ENCODE results near the gene MRPS18A.
"Not testable (repeated sequence)": the region's sequence is repeated elsewhere in the genome, so short reads cannot be mapped to it uniquely, and the experiment has no call there.

The MRPS18A gene

DNA sequence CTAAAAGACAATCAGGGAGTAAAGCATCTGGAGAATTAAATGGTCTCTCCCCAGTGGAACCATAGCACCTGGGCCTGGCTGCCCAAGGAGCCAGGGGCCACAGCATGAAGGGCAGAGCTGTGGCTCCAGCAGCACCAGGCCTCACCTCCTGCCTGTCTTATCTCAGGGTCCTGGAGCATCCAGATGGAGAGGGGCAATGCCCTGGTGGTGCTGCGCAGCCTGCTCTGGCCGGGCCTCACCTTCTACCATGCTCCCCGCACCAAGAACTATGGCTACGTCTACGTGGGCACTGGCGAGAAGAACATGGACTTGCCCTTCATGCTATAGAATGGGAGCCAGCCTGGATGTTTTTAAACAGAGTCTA is 17.0 kb downstream of the MRPS18A start:
- no peak for DNase-seq (ENCODE audit: low read depth)

DNA sequence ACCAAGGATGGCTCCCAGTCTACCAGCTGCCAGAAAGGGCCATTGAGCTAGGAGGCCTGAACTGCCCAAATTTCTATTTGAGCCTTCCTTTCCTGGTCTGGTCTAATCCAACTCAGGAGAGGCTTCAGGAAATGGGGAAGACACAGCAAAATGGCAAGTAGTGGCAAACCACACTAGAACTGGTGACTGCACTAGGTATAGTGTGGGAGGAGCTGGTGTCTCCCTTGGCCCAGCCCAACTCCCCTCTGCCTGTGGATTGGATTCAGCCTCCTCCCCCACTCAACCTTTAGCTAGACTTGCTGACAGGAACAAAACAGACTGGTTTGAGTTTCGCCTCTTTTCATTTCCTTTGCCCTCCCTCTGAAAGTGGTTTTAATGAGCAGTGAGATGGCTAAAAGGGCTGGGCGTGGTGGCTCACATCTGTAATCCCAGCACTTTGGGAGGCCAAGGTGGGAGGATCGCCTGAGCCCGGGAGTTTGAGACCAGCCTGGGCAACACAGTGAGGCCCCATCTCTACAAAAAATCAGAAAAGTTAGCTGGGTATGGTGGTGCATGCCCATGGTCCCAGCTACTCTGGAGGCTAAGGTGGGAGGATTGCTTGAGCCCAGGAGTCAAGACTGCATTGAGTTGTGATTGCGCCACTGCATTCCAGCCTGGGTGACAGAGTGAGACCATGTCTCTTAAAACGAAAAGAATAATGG is 17.5 kb downstream of the MRPS18A start:
- DNase-seq (ENCODE audit: low read depth), result no peak

DNA sequence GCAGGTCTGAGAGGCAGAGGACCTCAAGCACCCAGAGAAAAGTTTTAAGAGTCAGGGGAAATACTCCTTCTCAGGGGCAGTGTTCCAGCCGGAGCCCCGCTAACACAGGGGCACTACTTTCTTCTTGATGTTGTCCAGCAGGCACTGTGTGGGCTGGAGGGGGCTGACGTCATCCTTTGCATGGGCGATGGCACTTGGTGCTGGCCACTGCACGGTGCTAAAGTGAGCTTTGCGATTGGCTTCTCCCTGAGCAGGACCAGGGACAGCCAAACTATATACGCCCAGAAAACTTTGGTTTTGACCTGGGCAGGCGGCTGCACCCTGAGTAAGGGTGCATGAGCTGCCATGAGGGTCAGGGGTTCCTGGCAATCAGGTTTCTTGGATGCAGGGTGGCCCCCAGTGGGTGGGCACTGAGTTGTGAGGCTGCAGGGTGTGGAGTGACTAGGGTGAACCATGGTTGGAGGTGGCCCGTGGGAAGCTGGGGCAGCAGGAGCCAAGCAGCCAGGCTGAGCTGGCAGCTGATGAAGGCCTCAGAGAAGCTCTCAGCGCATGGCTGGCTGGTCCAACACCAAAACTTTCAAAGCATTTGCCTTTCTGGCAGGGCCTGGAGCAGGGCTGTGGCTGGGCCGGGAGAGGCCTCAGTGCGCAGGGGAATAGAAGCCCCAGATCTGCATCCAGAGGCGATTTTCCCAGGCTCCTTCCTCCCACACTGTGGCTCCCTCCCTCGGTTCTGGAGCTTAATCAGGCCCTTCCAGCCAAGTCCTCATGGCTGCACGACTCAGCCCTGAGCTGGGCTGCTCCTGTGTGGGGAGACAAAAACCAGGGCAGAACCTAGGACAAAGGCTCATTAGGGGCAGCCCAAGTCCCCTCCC is 18.3 kb downstream of the MRPS18A start:
- DNase-seq (ENCODE audit: low read depth), result no peak

DNA sequence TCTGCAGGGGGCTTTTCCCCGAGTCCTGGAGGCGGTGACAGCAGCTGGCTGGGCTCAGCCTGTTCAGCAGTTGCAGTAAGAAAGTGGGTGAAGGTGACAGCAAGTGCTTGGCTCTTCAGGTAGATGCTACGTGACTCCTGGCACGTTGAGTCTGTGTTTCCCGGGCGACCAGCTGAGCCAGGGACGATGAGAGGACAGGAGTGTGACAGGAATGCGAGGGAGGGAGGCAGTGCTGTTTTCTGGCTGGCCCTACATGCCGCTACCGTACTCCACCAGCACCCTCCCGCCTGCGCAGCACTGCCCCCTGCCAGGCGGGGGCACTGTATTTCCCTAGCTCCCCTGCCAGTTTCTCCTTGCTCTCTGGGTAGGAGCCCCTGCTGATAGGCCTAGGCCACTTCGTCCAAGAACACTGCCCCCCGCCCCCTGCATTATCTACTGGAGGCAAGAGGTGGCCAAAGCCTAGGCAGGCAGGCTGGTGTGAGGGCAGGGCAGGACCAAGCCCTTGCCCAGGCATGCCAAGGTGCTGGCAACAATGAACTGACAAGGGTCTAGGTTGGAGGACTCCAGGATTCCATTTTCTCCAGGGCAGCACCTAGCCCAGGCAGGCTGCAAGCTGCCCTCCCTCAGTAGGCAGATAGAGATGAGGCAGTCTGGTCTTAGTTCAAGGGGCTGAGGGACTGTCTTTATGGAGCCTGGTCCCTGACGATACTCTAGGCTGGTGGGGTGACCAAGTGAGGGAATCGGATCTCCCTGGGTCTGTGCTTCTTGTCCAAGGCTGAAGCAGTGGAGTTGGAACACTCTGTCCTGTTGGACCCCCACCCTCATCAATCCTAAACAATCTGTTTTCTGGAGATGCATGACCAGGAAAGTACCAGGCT is 19.2 kb downstream of the MRPS18A start:
- DNase-seq (ENCODE audit: low read depth), result no peak

DNA sequence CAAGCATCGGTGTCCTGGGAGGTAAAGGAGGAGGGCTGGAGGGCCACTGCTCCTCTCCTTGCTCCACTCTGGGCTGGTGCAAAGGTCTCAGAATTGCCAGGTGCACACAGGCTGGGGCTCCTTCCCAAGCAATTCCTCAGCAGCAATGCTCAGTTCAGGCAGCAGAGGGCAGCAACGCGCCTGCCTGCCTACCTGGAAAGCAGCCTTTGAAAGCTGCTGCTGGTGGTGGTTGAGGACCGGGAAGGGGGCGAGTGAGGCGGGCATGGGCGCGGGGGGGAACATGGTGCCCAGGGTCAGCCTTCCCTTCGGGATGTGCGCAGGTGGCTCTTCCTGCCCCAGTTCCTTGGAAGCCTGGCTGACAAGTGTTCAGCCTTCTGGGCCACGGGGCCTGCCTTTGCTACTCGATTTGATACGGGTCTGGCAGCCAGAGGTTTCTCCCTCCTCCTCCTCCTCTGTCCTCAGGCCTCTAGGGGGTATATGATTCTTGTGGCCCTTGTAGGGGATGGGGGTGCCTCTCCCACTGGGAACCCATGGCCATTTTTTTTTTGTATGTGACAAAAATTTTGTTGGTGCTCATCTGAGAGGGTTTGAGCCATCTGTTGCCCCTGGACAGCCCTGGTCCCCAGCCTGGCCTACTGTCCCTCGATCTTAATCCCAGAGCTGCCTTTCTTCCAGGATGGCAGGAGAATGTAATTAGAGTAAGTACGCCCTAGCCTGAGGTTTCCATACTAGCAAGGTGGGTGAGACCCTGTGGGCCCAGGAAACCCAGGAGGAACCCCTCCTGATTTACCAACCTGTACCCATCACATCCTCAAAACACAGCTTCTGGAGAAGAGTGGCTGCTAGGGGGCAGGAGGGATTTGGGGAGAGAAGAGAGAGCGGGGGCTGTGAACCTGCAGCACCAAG is 20.1 kb downstream of the MRPS18A start:
- peak; percentile 51 for DNase-seq (ENCODE audit: low read depth)

DNA sequence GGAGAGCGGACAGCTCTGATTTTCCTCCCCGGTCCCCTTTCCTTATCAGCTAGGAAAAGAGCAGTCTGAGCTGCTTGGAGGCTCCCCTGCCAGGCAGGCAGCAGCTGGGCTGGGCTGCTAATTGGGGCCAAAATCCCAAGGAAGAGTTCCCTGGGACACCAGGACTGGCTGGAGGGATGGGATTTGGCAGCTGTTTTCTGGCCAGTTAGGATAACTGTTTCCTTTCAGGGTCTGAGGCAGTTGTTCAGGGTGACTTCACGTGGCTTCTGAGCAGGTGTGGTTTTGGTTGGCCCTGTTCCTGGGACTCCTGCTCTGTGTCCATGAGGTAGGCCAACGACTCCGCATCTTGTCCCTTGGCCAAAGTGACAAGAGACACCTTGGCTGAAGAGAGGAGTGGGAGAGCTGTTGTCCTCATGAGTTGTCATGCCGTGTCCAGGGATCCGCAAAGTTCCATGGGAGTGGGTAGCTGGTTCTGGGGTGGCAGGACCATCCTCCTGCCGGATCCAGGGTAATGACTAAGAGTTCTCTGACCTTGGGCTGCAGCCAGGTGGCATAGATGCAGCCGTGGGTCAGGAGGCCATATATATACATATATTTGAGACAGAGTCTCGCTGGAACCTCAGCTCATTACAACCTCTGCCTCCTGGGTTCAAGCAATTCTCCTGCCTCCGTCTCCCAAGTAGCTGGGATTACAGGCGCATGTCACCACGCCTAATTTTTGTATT is 21.2 kb downstream of the MRPS18A start:
- DNase-seq (ENCODE audit: low read depth), result no peak

DNA sequence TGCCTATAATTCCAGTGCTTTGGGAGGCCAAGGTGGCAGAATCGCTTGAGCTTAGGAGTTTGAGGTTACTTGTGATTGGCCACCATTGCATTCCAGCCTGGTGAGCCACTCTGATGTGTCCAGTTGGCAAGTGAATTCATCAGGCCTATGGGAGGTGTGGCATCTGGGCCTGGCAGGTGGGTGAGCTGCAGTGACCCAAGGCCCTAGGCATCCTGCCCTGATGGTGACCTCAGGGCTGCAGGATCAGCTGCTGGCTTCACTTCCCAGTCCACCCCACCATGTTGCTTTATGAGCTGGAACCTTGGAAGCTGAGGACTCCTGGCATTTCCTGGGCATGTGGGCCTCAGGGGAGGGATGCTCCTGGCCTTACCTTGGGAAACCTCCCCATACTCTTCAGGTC is 22.2 kb downstream of the MRPS18A start:
- DNase-seq (ENCODE audit: low read depth), result no peak

DNA sequence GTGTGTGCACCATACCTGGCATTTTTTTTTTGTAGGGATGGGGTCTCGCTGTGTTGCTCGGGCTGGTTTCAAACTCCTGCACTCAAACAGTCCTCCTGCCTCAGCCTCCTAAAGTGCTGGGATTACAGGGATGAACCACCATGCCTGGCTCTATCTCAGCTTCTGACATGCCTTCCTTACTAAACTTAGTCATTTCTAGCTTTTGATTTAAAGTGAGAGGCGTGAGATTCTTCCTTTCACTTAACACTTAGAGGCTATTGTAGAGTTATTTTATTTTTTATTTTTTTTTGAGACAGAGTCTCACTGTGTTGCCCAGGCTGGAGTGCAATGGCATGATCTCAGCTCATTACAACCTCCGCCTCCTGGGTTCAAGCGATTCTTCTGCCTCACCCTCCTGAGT is 24.6 kb downstream of the MRPS18A start:
- DNase-seq (ENCODE audit: low read depth), result not testable (repeated sequence)

DNA sequence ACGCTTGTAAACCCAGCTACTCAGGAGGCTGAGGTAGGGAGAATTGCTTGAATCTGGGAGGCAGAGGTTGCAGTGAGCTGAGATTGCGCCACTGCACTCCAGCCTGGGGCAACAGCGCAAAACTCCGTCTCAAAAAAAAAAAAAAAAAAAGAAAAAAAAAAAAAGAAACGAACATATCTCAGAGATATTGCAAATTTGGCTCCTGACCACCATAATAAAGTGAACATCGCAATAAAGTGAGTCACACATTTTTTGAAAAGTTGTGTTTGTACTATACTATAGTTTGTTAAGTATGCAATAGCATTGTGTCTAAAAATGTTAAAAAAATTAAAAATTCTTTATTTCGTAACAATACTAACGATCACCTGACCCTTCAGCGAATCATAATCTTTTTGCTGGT is 29.4 kb downstream of the MRPS18A start:
- no peak for DNase-seq (ENCODE audit: low read depth)

DNA sequence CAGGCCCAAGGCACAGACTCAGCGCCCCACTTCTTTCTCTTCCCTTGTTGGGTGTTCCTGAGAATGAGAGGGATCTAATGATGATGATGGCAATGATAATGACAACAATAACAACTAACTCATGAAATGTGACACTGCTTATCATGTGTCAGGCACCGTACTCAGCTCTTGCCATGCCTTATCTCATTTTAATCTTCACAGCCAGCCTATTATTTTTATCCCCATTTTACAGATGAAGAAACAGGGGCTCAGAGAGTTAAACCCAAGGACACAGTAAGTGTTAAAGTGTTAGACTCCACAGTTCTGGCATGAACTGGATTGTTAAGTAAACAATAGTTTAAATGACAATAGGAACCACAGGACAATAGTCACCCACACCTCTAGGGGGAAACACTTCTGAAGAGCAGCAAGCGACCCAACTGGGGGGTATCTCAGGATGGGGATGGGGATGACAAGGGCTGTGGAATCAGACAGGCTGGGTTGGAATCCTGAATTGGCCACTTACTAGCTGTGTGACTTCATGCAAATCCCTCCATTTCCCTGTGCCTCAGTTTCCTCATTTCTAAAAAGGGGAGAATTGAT is 30.3 kb downstream of the MRPS18A start:
- no peak for DNase-seq (ENCODE audit: low read depth)

DNA sequence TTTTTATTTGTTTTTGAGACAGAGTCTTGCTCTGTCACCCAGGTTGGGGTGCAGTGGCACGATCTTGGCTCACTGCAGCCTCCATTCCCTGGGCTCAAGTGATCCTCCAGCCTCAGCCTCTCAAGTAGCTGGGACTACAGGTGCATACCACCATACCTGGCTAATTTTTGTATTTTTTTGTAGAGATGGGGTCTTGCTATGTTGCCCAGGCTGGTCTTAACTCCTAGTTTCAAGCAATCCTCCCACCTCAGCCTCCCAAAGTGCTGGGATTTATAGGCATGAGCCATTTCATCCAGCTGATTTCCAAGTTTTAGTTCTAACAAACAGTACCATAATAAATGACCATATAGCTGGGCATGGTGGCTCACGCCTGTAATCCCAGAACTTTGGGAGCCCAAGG is 34.8 kb downstream of the MRPS18A start:
- not testable (repeated sequence) for DNase-seq (ENCODE audit: low read depth)

DNA sequence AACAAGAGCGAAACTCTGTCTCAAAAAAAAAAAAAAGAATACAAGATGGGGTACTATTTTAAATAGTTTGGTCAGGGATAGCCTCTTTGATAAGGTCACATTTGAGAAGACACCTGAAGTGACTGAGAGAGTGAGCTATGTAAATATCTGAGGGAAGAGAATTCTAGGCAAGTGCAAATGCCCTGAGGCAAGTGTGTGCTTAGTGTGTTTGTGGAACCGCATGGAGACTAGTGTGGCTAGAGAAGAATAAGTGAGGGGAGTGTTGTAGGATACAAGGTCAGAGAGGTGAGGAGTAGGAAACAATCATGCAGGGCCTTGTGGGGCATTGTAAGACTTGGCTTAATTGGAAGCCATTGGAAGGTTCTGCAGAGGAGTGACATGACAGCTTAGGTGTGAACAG is 39.3 kb downstream of the MRPS18A start:
- no peak for DNase-seq (ENCODE audit: low read depth)

DNA sequence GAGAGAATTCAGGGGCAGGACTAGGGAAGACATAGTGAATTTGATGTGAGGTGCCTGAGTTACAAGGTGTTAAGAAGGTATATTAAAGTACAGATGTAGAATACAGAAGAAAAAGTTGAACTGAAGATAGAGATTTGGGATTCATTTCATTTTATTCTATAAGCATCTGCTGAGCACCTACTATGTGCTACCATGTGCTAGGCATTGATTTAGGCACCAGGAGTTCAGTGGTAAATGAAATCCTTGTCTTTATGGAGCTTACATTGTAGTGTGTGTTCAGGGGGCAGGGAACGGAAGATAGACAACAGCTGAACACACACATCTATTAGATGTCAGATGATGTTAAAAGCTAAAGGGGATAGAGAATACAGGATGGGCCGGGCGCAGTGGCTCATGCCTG is 40.0 kb downstream of the MRPS18A start:
- no peak for DNase-seq (ENCODE audit: low read depth)

DNA sequence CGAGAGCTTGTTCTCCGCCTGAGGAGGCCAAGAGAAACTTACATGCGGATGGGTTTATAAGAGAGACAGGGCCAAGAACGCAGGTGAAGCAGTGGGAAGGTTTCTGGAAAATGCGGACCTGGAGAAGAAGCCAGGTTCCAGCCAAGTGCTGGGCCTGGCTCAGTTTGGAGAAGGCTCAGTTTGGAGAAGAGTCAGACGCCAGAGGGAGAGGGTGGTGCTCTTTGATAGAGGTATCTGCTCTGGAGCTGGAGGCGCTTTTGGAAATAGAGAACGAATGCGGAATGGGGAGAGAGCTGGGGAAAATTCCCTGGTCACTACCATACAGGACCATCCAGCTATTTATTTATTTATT is 42.0 kb downstream of the MRPS18A start:
- DNase-seq (ENCODE audit: low read depth), result no peak

DNA sequence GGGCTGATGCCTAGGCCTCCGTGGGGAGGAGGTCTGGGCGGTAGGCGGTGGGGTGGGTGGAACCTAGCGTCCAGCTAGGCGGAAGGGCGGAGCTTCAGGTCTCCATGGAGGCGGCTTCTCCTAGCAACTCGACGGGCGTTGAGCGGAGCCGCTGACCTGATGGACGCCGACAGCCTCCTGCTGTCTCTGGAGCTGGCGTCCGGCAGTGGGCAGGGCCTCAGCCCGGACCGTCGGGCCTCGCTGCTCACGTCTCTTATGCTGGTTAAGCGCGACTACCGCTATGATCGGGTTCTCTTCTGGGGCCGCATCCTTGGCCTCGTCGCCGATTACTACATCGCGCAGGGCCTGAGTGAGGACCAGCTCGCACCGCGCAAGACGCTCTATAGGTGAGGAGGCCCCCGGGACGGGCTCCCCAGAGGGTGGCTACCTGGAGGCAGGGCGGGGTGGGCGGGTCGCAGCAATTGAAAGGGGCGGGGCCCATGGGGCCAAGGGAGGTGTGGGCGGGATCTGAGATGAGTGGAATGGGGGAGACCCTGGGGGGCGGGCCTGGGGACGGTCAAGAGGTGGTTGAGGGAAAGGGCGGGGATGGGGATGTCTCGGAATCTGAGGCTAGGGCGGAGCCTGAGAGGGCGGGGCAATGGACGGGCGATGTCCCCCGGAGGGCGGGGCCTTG is 42.5 kb downstream of the MRPS18A start, which contains the start of gene RSPH9:
TSS of gene RSPH9 (plus strand) at position 97 of the 673 bp plus-strand sequence. CDS start at position 160, 63 bp downstream.
- peak; percentile 32 for DNase-seq (ENCODE audit: low read depth)

DNA sequence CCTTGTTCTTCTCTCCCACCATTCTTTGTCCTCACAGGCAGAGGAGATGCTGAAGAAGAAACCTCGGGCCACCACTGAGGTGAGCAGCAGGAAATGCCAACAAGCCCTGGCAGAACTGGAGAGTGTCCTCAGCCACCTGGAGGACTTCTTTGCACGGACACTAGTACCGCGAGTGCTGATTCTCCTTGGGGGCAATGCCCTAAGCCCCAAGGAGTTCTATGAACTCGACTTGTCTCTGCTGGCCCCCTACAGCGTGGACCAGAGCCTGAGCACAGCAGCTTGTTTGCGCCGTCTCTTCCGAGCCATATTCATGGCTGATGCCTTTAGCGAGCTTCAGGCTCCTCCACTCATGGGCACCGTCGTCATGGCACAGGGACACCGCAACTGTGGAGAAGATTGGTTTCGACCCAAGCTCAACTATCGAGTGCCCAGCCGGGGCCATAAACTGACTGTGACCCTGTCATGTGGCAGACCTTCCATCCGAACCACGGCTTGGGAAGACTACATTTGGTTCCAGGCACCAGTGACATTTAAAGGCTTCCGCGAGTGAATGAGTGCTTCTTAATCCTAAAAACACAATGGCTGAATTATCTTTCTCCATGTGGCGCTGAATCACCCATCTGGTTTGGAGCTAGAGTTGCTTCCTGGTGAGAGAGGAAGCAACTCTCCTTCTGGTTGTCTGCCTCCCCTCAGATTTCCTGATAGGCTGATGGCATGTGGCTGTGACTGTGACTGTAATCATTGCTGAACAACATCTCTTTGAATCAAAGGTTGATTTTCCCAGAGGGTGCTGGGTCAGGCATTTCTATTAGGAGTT is 47.4 kb downstream of the MRPS18A start:
- no peak for DNase-seq (ENCODE audit: low read depth)

DNA sequence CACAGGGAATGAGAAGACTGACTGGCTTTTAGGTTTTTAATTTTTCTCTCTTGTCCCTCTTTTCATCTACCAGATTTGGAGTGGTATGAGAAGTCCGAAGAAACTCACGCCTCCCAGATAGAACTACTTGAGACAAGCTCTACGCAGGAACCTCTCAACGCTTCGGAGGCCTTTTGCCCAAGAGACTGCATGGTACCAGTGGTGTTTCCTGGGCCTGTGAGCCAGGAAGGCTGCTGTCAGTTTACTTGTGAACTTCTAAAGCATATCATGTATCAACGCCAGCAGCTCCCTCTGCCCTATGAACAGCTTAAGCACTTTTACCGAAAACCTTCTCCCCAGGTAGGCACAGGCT is 51.3 kb downstream of the MRPS18A start:
- DNase-seq (ENCODE audit: low read depth), result no peak

DNA sequence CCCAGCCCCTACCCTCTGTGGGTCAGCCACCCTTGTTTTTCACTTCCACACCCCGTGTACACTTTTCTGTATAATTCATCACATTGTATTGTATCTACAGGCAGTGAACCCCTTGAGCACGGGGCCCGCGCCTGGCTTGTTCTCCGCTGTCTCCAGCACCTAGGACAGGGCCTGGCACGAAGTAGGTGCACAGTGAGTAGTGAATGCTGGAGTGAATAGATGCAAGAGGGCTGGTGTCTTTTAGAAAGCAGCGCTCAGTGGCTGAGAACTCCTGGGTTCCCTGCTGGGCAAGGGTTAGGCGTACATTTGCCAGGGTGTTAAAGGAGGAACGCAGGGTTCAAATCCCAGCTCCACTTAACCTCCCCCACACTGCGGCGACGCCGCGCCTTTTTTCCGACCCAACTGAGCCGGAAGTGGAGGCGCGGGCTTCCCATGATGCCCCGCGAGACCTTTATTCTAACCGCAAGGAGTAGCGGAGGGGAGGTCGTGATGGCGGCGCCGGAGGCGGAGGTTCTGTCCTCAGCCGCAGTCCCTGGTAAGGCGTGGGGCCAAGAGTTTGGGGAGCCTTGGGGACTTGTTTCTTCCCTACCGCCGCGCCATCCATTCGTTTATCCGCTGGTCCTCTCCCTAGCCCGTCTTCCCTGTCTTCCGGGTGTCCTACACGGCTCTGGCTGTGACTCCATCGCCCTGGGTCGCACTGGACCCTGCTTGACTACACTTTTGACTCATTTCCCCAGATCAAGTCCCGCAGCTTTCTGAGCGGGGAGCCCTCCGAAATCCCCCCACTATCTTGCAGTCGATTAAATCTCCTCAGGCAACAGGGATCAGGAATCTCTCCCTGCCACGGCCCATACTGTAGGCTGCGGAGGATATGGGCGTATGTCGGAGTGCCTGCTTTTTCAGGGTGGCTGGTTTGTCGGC is 51.9 kb downstream of the MRPS18A start, which contains the start of gene MAD2L1BP:
TSS of gene MAD2L1BP (plus strand) at position 454 of the 921 bp plus-strand sequence. CDS start at position 490, 36 bp downstream.
- DNase-seq (ENCODE audit: low read depth), result peak; percentile 77

Data from stimulated activated CD8-positive, alpha-beta memory T cell treated with anti-CD3 and anti-CD28 coated beads, Interleukin-12 subunit alpha, Interleukin-12 subunit beta, amount 100 ng/mL, for 4 hours (primary cell).